GM23248 (cell line): ENCODE results near the gene TMEM63C.

Source experiments
- EZH2 ChIP-seq: fragments of 200-600 bp; sonication (generic); IDR thresholded peaks from 2 replicates; pipeline ENCODE4 v1.6.1; 2018; ENCODE audit warnings: antibody characterized with exemption, mild to moderate bottlenecking; ENCODE audit not compliant: insufficient read depth, poor library complexity, severe bottlenecking
- EZH2phosphoT487 ChIP-seq: fragments of 200-600 bp; sonication (generic); IDR thresholded peaks from 2 replicates; pipeline ENCODE4 v1.6.1; 2018; ENCODE audit warnings: antibody characterized with exemption, moderate library complexity, mild to moderate bottlenecking, low read depth; ENCODE audit not compliant: insufficient read depth

DNA sequence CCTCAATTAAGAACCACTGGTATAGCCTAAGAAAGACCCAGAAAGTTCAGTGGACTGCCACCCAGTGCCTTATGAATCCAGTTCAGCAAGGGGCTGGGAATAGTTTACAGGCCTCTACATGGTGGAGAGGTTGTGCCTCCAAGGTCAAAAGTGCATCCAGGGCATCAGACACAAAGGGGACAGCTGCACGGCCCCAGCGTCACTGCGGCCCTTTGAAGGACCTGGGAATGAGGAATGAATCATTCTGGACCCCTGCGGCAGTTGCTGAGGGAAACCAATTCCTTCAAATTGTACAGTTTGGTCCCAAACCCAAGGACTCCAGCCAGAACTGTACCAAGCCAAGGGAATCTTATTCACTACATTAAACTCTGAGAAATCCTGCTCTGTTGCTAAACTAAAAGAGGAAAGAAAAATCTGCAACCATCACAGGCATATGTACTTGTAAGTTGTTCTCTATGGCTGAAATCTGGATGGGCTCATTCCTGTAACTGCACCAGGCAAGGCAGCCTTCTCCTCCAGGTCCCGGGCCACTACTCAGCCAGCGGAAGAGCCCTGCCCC is 100.3 kb downstream of the TMEM63C start:
- no peak for TF ChIP-seq EZH2
- TF ChIP-seq EZH2phosphoT487 = no peak
